ENCODE measurements around the gene FSTL5. TPM values are rescaled to one million over a fixed set of nuclear protein-coding genes. Genes with fewer than 3 reads are reported as not detected.

Gene FSTL5
- total RNA-seq, 2 experiments from 2014 or later, result not detected

DNA sequence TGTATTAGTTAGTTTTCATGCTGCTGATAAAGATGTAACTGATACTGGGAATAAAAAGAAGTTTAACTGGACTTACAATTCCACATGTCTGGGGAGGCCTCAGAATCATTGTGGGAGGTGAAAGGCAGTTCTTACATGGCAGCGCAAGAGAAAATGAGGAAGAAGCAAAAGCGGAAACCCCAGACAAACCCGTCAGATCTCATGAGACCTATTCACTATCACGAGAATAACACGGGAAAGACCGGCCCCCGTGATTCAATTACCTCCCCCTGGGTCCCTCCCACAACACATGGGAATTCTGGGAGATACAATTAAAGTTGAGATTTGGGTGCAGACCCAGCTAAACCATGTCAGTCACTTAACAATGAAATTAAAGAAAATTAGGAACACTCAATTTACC lies 499.1 kb downstream of the FSTL5 start:
- no peak overlapping the region for H3K27ac Mint-ChIP-seq
- H3K4me3 Mint-ChIP-seq, result no peak overlapping the region
- H3K9me3 Mint-ChIP-seq, result peaks cover 4% of the 10 kb centered on the region
- POLR2A ChIA-PET, result no interaction called here
- DNase-seq (no peak), ATAC-seq (no peak)
- CTCF ChIA-PET, result no interaction called here
- H3K36me3 Mint-ChIP-seq (ENCODE audit: low read depth), result no peaks in the 10 kb centered on the region
- no peaks in the 10 kb centered on the region for H3K27me3 Mint-ChIP-seq
- no peak for TF ChIP-seq CTCF (IDR thresholded peaks at IDR 0.05)
- no peaks in the 10 kb centered on the region for H3K4me1 Mint-ChIP-seq (ENCODE audit: low read depth)
- intact Hi-C loops (cut with micrococcal nuclease), result no loop called here

DNA sequence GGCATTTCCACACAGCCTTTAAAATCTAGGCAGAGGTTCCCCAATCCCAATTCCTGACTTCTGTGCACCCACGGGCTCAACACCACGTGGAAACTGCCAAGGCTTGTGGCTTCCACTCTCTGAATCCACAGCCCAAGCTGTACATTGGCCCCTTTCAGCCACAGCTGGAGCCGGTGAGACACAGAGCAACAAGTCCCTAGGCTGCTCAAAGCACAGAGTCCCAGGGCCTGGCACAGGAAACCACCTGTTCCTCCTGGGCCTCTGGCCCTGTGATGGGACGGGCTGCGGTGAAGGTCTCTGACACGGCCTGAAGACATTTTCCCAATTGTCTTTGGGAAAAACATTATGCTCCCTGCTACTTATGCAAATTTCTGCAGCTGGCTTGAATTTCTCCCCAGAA lies 500.0 kb downstream of the FSTL5 start:
- H3K4me1 Mint-ChIP-seq (ENCODE audit: low read depth), result no peaks in the 10 kb centered on the region
- intact Hi-C loops (cut with micrococcal nuclease), result no loop called here
- ChIA-PET POLR2A (no interaction called here), CTCF (no interaction called here)
- H3K4me3 Mint-ChIP-seq, result no peak overlapping the region
- TF ChIP-seq CTCF (IDR thresholded peaks at IDR 0.05), result no peak
- H3K27ac Mint-ChIP-seq, result no peak overlapping the region
- H3K9me3 Mint-ChIP-seq, result peaks cover 4% of the 10 kb centered on the region
- H3K27me3 Mint-ChIP-seq, result no peaks in the 10 kb centered on the region
- H3K36me3 Mint-ChIP-seq (ENCODE audit: low read depth), result no peaks in the 10 kb centered on the region
- no peak for DNase-seq
- no peak for ATAC-seq

GRCh38 chr4:161658676-161659075 lies 505.1 kb downstream of the FSTL5 start:
- CTCF ChIA-PET, result no interaction called here
- Mint-ChIP-seq H3K4me3 (no peak overlapping the region), H3K9me3 (peaks cover 4% of the 10 kb centered on the region), H3K27me3 (no peaks in the 10 kb centered on the region), H3K4me1 (ENCODE audit: low read depth) (no peaks in the 10 kb centered on the region), H3K36me3 (ENCODE audit: low read depth) (no peaks in the 10 kb centered on the region), H3K27ac (no peak overlapping the region)
- ATAC-seq (no peak), DNase-seq (no peak)
- POLR2A ChIA-PET, result no interaction called here
- TF ChIP-seq CTCF (IDR thresholded peaks at IDR 0.05), result no peak
- intact Hi-C loops (cut with micrococcal nuclease), result no loop called here

- Mint-ChIP-seq H3K4me1 (ENCODE audit: low read depth) (no peaks in the 10 kb centered on the region), H3K27ac (no peak overlapping the region), H3K9me3 (peaks cover 4% of the 10 kb centered on the region), H3K27me3 (no peaks in the 10 kb centered on the region), H3K4me3 (no peak overlapping the region), H3K36me3 (ENCODE audit: low read depth) (no peaks in the 10 kb centered on the region)
- CTCF ChIA-PET, result no interaction called here
- DNase-seq (no peak), ATAC-seq (no peak)
- intact Hi-C loops (cut with micrococcal nuclease), result no loop called here
- POLR2A ChIA-PET, result no interaction called here
- no peak for TF ChIP-seq CTCF (IDR thresholded peaks at IDR 0.05)
Observed at GRCh38 chr4:161657616-161658015, 506.2 kb downstream of the FSTL5 start.

GRCh38 chr4:161656594-161656993 lies 507.2 kb downstream of the FSTL5 start:
- DNase-seq, result no peak
- Mint-ChIP-seq H3K9me3 (peaks cover 4% of the 10 kb centered on the region), H3K27me3 (no peaks in the 10 kb centered on the region), H3K4me1 (ENCODE audit: low read depth) (no peaks in the 10 kb centered on the region), H3K4me3 (no peak overlapping the region), H3K36me3 (ENCODE audit: low read depth) (no peaks in the 10 kb centered on the region), H3K27ac (no peak overlapping the region)
- CTCF ChIA-PET, result no interaction called here
- ATAC-seq, result no peak
- no peak for TF ChIP-seq CTCF (IDR thresholded peaks at IDR 0.05)
- POLR2A ChIA-PET, result no interaction called here
- intact Hi-C loops (cut with micrococcal nuclease), result no loop called here

Data from activated CD8-positive, alpha-beta T cell treated with anti-CD3 and anti-CD28 coated beads for 36 hours (primary cell).